ENCODE data around the gene RBM17.

The RBM17 gene

GRCh38 chr10:6115824-6116350 is 27.1 kb downstream of the RBM17 start:
- peak; percentile 62 for TF ChIP-seq NFIC (IDR thresholded peaks at IDR 0.05)
- TF ChIP-seq, protein P1, sequence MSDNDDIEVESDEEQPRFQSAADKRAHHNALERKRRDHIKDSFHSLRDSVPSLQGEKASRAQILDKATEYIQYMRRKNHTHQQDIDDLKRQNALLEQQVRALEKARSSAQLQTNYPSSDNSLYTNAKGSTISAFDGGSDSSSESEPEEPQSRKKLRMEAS (IDR thresholded peaks at IDR 0.05) = no peak

DNA sequence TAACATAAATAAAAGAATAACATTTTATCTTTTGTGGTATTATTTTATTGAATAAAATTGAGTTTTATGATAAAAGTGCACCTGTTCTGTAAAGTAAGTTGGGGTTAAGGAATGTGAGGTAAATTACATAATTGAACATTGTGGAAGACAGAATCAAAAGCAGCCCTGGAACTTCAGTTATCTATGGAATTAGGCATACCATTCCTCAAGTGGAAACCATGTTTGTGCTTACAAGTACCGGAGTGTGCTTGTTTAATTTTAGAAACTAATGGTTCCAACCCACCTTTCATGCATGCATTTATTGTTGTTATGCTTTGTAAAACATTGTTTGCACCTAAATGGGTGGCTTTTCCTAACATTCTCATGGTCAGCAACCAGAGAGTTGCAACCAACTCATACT is 28.0 kb downstream of the RBM17 start:
- TF ChIP-seq RAD21 (IDR thresholded peaks at IDR 0.05; ENCODE audit: low read depth) (no peak), CEBPB (IDR thresholded peaks at IDR 0.05) (no peak), ZBTB7A (IDR thresholded peaks at IDR 0.05; ENCODE audit: low read depth) (no peak), EGR1 (IDR thresholded peaks at IDR 0.05) (no peak), YY1 (IDR thresholded peaks at IDR 0.05; ENCODE audit: low read depth) (no peak), FOXM1 (IDR thresholded peaks at IDR 0.05; ENCODE audit: borderline replicate concordance, low read depth) (no peak), CREB1 (IDR thresholded peaks at IDR 0.05; ENCODE audit: low read depth) (no peak)
- TF ChIP-seq, protein P2, sequence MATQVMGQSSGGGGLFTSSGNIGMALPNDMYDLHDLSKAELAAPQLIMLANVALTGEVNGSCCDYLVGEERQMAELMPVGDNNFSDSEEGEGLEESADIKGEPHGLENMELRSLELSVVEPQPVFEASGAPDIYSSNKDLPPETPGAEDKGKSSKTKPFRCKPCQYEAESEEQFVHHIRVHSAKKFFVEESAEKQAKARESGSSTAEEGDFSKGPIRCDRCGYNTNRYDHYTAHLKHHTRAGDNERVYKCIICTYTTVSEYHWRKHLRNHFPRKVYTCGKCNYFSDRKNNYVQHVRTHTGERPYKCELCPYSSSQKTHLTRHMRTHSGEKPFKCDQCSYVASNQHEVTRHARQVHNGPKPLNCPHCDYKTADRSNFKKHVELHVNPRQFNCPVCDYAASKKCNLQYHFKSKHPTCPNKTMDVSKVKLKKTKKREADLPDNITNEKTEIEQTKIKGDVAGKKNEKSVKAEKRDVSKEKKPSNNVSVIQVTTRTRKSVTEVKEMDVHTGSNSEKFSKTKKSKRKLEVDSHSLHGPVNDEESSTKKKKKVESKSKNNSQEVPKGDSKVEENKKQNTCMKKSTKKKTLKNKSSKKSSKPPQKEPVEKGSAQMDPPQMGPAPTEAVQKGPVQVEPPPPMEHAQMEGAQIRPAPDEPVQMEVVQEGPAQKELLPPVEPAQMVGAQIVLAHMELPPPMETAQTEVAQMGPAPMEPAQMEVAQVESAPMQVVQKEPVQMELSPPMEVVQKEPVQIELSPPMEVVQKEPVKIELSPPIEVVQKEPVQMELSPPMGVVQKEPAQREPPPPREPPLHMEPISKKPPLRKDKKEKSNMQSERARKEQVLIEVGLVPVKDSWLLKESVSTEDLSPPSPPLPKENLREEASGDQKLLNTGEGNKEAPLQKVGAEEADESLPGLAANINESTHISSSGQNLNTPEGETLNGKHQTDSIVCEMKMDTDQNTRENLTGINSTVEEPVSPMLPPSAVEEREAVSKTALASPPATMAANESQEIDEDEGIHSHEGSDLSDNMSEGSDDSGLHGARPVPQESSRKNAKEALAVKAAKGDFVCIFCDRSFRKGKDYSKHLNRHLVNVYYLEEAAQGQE (IDR thresholded peaks at IDR 0.05; ENCODE audit: low read depth) = no peak
- TF ChIP-seq, protein P1 (IDR thresholded peaks at IDR 0.05) = no peak

GRCh38 chr10:6117711-6118110 is 28.9 kb downstream of the RBM17 start:
- TF ChIP-seq TAF1 (IDR thresholded peaks at IDR 0.05; ENCODE audit: low read depth) = no peak
- TF ChIP-seq EP300 (IDR thresholded peaks at IDR 0.05; ENCODE audit: borderline replicate concordance) = no peak
- TF ChIP-seq, protein P1 (IDR thresholded peaks at IDR 0.05) = no peak
- no peak for TF ChIP-seq NFIC (IDR thresholded peaks at IDR 0.05)
- TF ChIP-seq YY1 (IDR thresholded peaks at IDR 0.05; ENCODE audit: low read depth) = no peak
- TF ChIP-seq CREB1 (IDR thresholded peaks at IDR 0.05; ENCODE audit: low read depth) = no peak
- TF ChIP-seq, protein P2 (IDR thresholded peaks at IDR 0.05; ENCODE audit: low read depth) = no peak
- TF ChIP-seq EGR1 (IDR thresholded peaks at IDR 0.05) = no peak

DNA sequence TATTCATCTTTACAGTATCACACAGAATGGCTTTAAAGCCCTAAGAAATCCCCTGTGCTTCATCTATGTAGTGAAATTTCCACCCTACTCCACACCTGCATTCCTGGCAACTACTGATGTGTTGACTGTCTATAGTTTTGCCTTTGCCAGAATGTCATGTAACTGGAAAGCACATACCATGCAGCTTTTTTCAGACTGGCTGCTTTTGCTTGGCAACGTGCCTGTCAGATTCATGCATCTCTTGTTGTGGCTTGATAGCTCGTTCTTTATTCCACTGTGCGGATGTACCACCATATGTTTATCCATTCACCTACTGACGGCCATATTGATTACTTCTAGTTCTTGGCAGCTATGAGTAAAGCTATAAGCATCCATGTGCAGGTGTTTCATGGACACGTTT is 30.6 kb downstream of the RBM17 start:
- TF ChIP-seq, protein P3, sequence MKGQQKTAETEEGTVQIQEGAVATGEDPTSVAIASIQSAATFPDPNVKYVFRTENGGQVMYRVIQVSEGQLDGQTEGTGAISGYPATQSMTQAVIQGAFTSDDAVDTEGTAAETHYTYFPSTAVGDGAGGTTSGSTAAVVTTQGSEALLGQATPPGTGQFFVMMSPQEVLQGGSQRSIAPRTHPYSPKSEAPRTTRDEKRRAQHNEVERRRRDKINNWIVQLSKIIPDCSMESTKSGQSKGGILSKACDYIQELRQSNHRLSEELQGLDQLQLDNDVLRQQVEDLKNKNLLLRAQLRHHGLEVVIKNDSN (IDR thresholded peaks at IDR 0.05) = no peak
- TF ChIP-seq TEAD4 (IDR thresholded peaks at IDR 0.05) (peak; percentile 91), YY1 (IDR thresholded peaks at IDR 0.05; ENCODE audit: low read depth) (0 out of 2 replicates have a peak, but pooled peaks have one; percentile 23), ZBTB7A (IDR thresholded peaks at IDR 0.05; ENCODE audit: low read depth) (no peak), EP300 (IDR thresholded peaks at IDR 0.05; ENCODE audit: borderline replicate concordance) (0 out of 2 replicates have a peak, but pooled peaks have one; percentile 20), NFIC (IDR thresholded peaks at IDR 0.05) (peak; percentile 81)

- no peak for TF ChIP-seq TAF1 (IDR thresholded peaks at IDR 0.05; ENCODE audit: low read depth)
- TF ChIP-seq, protein P3 (IDR thresholded peaks at IDR 0.05) = no peak
- TF ChIP-seq, protein P1 (IDR thresholded peaks at IDR 0.05) = no peak
- no peak for TF ChIP-seq TEAD4 (IDR thresholded peaks at IDR 0.05)
- TF ChIP-seq YY1 (IDR thresholded peaks at IDR 0.05; ENCODE audit: low read depth) = no peak
- TF ChIP-seq RAD21 (IDR thresholded peaks at IDR 0.05; ENCODE audit: low read depth) = no peak
- no peak for TF ChIP-seq CEBPB (IDR thresholded peaks at IDR 0.05)
- no peak for TF ChIP-seq NFIC (IDR thresholded peaks at IDR 0.05)
- no peak for TF ChIP-seq EP300 (IDR thresholded peaks at IDR 0.05; ENCODE audit: borderline replicate concordance)
- no peak for TF ChIP-seq EGR1 (IDR thresholded peaks at IDR 0.05)
- no peak for TF ChIP-seq FOXM1 (IDR thresholded peaks at IDR 0.05; ENCODE audit: borderline replicate concordance, low read depth)
- no peak for TF ChIP-seq TCF12 (IDR thresholded peaks at IDR 0.05; ENCODE audit: low read depth)
- TF ChIP-seq, protein P2 (IDR thresholded peaks at IDR 0.05; ENCODE audit: low read depth) = no peak
- no peak for TF ChIP-seq ZBTB7A (IDR thresholded peaks at IDR 0.05; ENCODE audit: low read depth)
- no peak for TF ChIP-seq CREB1 (IDR thresholded peaks at IDR 0.05; ENCODE audit: low read depth)
Observed at GRCh38 chr10:6119962-6120361, 31.1 kb downstream of the RBM17 start.
